Activated T-cell treated with anti-CD3 and anti-CD28 coated beads, Interleukin-2, amount 50 U/mL, for 24 hours (primary cell): ENCODE data around the gene LDLRAD3.
"Not testable (repeated sequence)": the region's sequence is repeated elsewhere in the genome, so short reads cannot be mapped to it uniquely, and the experiment has no call there.

Source experiments
- DNase-seq: peaks from one replicate; pipeline ENCODE4 v3.0.0-alpha.2; 2020
- H3K27ac Mint-ChIP-seq: 2 replicates; pipeline ENCODE4 v1.8.0; 2020; ENCODE audit warnings: mild to moderate bottlenecking, mixed read lengths
- H3K27me3 Mint-ChIP-seq: 2 replicates; pipeline ENCODE4 v1.8.0; 2020; ENCODE audit warnings: mixed read lengths
- H3K36me3 Mint-ChIP-seq: 2 replicates; pipeline ENCODE4 v1.8.0; 2020; ENCODE audit warnings: low read depth, mixed read lengths
- H3K4me1 Mint-ChIP-seq: 2 replicates; pipeline ENCODE4 v1.8.0; 2020; ENCODE audit warnings: low read depth, mixed read lengths
- H3K4me3 Mint-ChIP-seq: 2 replicates; pipeline ENCODE4 v1.8.0; 2020; ENCODE audit warnings: mild to moderate bottlenecking, moderate library complexity, mixed read lengths
- H3K9me3 Mint-ChIP-seq: 2 replicates; pipeline ENCODE4 v1.8.0; 2020; ENCODE audit warnings: mixed read lengths

Gene LDLRAD3

GRCh38 chr11:36039471-36039870 is 95.6 kb downstream of the LDLRAD3 start:
- Mint-ChIP-seq H3K4me3 (no peak overlapping the region), H3K9me3 (no peaks in the 10 kb centered on the region), H3K27ac (no peak overlapping the region), H3K27me3 (peaks cover 13% of the 10 kb centered on the region), H3K36me3 (no peaks in the 10 kb centered on the region), H3K4me1 (no peaks in the 10 kb centered on the region)
- no peak for DNase-seq

- no peak overlapping the region for H3K4me3 Mint-ChIP-seq
- H3K27ac Mint-ChIP-seq: no peak overlapping the region
- DNase-seq: no peak
- H3K9me3 Mint-ChIP-seq: peaks cover 2% of the 10 kb centered on the region
- no peaks in the 10 kb centered on the region for H3K36me3 Mint-ChIP-seq
- peaks cover 13% of the 10 kb centered on the region for H3K27me3 Mint-ChIP-seq
- no peaks in the 10 kb centered on the region for H3K4me1 Mint-ChIP-seq
These were observed 98.2 kb downstream of the LDLRAD3 start for GRCh38 chr11:36041988-36042611.

- peaks cover 13% of the 10 kb centered on the region for H3K27me3 Mint-ChIP-seq
- no peaks in the 10 kb centered on the region for H3K4me1 Mint-ChIP-seq
- no peak overlapping the region for H3K27ac Mint-ChIP-seq
- DNase-seq: no peak
- no peak overlapping the region for H3K4me3 Mint-ChIP-seq
- H3K9me3 Mint-ChIP-seq: peaks cover 2% of the 10 kb centered on the region
- H3K36me3 Mint-ChIP-seq: no peaks in the 10 kb centered on the region
These were observed 100.8 kb downstream of the LDLRAD3 start for GRCh38 chr11:36044636-36045035.

- not testable (repeated sequence) for H3K4me1 Mint-ChIP-seq, H3K36me3 Mint-ChIP-seq, DNase-seq, H3K9me3 Mint-ChIP-seq, H3K4me3 Mint-ChIP-seq, H3K27ac Mint-ChIP-seq
- H3K27me3 Mint-ChIP-seq: peaks cover 10% of the 10 kb centered on the region
These were observed 102.1 kb downstream of the LDLRAD3 start for GRCh38 chr11:36045945-36046344.

GRCh38 chr11:36046932-36047331 is 103.1 kb downstream of the LDLRAD3 start:
- Mint-ChIP-seq H3K9me3 (peaks cover 2% of the 10 kb centered on the region), H3K27me3 (peaks cover 8% of the 10 kb centered on the region), H3K4me1 (no peaks in the 10 kb centered on the region), H3K27ac (no peak overlapping the region), H3K36me3 (no peaks in the 10 kb centered on the region), H3K4me3 (no peak overlapping the region)
- no peak for DNase-seq

GRCh38 chr11:36047344-36047743 is 103.5 kb downstream of the LDLRAD3 start:
- no peaks in the 10 kb centered on the region for H3K36me3 Mint-ChIP-seq
- no peak for DNase-seq
- peaks cover 8% of the 10 kb centered on the region for H3K27me3 Mint-ChIP-seq
- no peak overlapping the region for H3K4me3 Mint-ChIP-seq
- H3K4me1 Mint-ChIP-seq: no peaks in the 10 kb centered on the region
- peaks cover 2% of the 10 kb centered on the region for H3K9me3 Mint-ChIP-seq
- H3K27ac Mint-ChIP-seq: no peak overlapping the region

- H3K9me3 Mint-ChIP-seq: peaks cover 2% of the 10 kb centered on the region
- H3K27me3 Mint-ChIP-seq: peaks cover 8% of the 10 kb centered on the region
- no peak for DNase-seq
- no peaks in the 10 kb centered on the region for H3K36me3 Mint-ChIP-seq
- H3K4me1 Mint-ChIP-seq: no peaks in the 10 kb centered on the region
- no peak overlapping the region for H3K27ac Mint-ChIP-seq
- no peak overlapping the region for H3K4me3 Mint-ChIP-seq
These were observed 104.8 kb downstream of the LDLRAD3 start for GRCh38 chr11:36048496-36049247.

GRCh38 chr11:36051235-36052144 is 107.6 kb downstream of the LDLRAD3 start:
- peaks cover 4% of the 10 kb centered on the region for H3K9me3 Mint-ChIP-seq
- no peak for DNase-seq
- H3K4me1 Mint-ChIP-seq: no peaks in the 10 kb centered on the region
- no peak overlapping the region for H3K27ac Mint-ChIP-seq
- no peak overlapping the region for H3K4me3 Mint-ChIP-seq
- H3K36me3 Mint-ChIP-seq: no peaks in the 10 kb centered on the region
- H3K27me3 Mint-ChIP-seq: peaks cover 8% of the 10 kb centered on the region

- Mint-ChIP-seq H3K4me1 (no peaks in the 10 kb centered on the region), H3K36me3 (no peaks in the 10 kb centered on the region), H3K9me3 (peaks cover 4% of the 10 kb centered on the region), H3K27ac (no peak overlapping the region), H3K27me3 (peaks cover 14% of the 10 kb centered on the region), H3K4me3 (no peak overlapping the region)
- DNase-seq: no peak
These were observed 109.4 kb downstream of the LDLRAD3 start for GRCh38 chr11:36053281-36053680.

GRCh38 chr11:36053862-36054261 is 110.0 kb downstream of the LDLRAD3 start:
- no peaks in the 10 kb centered on the region for H3K36me3 Mint-ChIP-seq
- H3K27ac Mint-ChIP-seq: no peak overlapping the region
- no peak for DNase-seq
- H3K4me3 Mint-ChIP-seq: no peak overlapping the region
- H3K9me3 Mint-ChIP-seq: peaks cover 4% of the 10 kb centered on the region
- H3K4me1 Mint-ChIP-seq: no peaks in the 10 kb centered on the region
- peaks cover 16% of the 10 kb centered on the region for H3K27me3 Mint-ChIP-seq

GRCh38 chr11:36054628-36055027 is 110.8 kb downstream of the LDLRAD3 start:
- Mint-ChIP-seq H3K27ac (no peak overlapping the region), H3K27me3 (peaks cover 16% of the 10 kb centered on the region), H3K36me3 (no peaks in the 10 kb centered on the region), H3K4me1 (no peaks in the 10 kb centered on the region), H3K4me3 (no peak overlapping the region), H3K9me3 (peaks cover 4% of the 10 kb centered on the region)
- DNase-seq: no peak

- Mint-ChIP-seq H3K36me3 (no peaks in the 10 kb centered on the region), H3K27me3 (peaks cover 11% of the 10 kb centered on the region), H3K4me3 (no peak overlapping the region), H3K27ac (no peak overlapping the region), H3K9me3 (peaks cover 6% of the 10 kb centered on the region), H3K4me1 (no peaks in the 10 kb centered on the region)
- DNase-seq: no peak
These were observed 112.4 kb downstream of the LDLRAD3 start for GRCh38 chr11:36056160-36056751.

GRCh38 chr11:36057379-36058042 is 113.6 kb downstream of the LDLRAD3 start:
- Mint-ChIP-seq H3K4me3 (no peak overlapping the region), H3K9me3 (peaks cover 6% of the 10 kb centered on the region), H3K36me3 (no peaks in the 10 kb centered on the region), H3K27me3 (peaks cover 9% of the 10 kb centered on the region), H3K4me1 (no peaks in the 10 kb centered on the region), H3K27ac (no peak overlapping the region)
- no peak for DNase-seq

- Mint-ChIP-seq H3K27me3 (peaks cover 10% of the 10 kb centered on the region), H3K4me3 (no peak overlapping the region)
These were observed 115.8 kb downstream of the LDLRAD3 start for GRCh38 chr11:36059660-36060059.

More at GRCh38 chr11:36059660-36060059, 115.8 kb downstream of the LDLRAD3 start:
- no peaks in the 10 kb centered on the region for H3K36me3 Mint-ChIP-seq
- no peak overlapping the region for H3K27ac Mint-ChIP-seq
- no peak for DNase-seq
- peaks cover 6% of the 10 kb centered on the region for H3K9me3 Mint-ChIP-seq
- H3K4me1 Mint-ChIP-seq: no peaks in the 10 kb centered on the region
